Neural progenitor cell (in vitro differentiated cells): ENCODE data around the gene SLC6A13.

Experiments used
- EZH2 ChIP-seq: fragments of 200-600 bp; sonication (generic); IDR thresholded peaks from 2 replicates; pipeline ENCODE4 v1.6.1; 2017; ENCODE audit warnings: antibody characterized with exemption, mild to moderate bottlenecking, moderate library complexity
- EZH2phosphoT487 ChIP-seq: fragments of 200-600 bp; sonication (generic); IDR thresholded peaks from 2 replicates; pipeline ENCODE4 v1.6.1; 2017; ENCODE audit warnings: antibody characterized with exemption
- TF ChIP-seq, protein P1 (sequence below): fragments of 200-600 bp; sonication (generic); IDR thresholded peaks from 2 replicates; pipeline ENCODE4 v1.5.1; 2017; ENCODE audit warnings: antibody characterized with exemption, mild to moderate bottlenecking

DNA sequence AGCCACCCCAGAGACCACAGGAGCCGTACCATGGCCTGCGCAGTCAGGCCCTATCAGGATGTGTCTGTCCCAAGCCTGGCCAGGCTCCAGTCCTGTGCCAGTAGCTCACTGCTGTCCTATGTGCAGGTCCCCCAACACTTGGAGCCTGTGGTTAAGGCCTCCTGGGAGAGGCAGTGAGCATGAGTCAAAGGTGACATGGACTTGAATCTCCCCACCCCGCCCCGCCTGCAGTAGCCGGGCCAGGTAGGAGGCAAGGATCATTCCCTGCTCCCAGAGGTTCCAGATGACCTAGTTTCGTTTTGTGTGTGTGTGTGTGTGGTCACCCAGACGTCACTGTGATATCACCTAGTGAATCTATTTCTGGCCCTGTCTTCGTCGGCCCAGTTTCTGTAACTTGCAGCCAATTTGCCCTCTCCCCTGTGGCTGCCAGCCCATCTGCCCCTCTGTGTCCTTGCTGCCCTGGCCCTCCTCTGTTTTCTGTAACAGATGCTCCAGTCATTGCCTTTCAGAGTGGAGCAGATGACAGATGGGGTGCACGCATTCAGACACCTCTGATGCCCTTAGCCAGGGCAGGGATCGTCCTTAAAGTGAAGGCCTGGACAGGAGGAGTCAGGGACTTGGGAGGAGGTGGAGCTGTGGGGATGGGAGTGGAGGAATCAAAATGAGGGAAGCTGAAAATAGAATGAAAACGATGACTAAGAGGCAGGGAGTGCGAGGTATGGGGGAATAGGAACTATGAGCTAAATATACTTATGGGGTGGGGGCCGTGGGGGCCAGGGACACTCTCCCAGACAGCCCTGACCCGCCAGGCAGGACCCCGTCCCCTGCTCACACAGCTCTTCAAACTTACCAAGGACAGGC, 86.1 kb downstream of the SLC6A13 start:
- TF ChIP-seq, protein P1, sequence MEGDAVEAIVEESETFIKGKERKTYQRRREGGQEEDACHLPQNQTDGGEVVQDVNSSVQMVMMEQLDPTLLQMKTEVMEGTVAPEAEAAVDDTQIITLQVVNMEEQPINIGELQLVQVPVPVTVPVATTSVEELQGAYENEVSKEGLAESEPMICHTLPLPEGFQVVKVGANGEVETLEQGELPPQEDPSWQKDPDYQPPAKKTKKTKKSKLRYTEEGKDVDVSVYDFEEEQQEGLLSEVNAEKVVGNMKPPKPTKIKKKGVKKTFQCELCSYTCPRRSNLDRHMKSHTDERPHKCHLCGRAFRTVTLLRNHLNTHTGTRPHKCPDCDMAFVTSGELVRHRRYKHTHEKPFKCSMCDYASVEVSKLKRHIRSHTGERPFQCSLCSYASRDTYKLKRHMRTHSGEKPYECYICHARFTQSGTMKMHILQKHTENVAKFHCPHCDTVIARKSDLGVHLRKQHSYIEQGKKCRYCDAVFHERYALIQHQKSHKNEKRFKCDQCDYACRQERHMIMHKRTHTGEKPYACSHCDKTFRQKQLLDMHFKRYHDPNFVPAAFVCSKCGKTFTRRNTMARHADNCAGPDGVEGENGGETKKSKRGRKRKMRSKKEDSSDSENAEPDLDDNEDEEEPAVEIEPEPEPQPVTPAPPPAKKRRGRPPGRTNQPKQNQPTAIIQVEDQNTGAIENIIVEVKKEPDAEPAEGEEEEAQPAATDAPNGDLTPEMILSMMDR: no peak
- no peak for TF ChIP-seq EZH2phosphoT487
- no peak for TF ChIP-seq EZH2
